ENCODE results near the gene ANKRD6. TPM values are rescaled to one million over a fixed set of nuclear protein-coding genes. Genes with fewer than 3 reads are reported as not detected.

Gene ANKRD6
- total and polyA plus RNA-seq, 3 donors from 2014 or later: 20.9 to 52.8 (median 29.8) TPM

- no peaks in the 10 kb centered on the region for H3K36me3 ChIP-seq (ENCODE audit: low read depth, missing control alignments)
- no peak for TF ChIP-seq POLR2A (IDR thresholded peaks at IDR 0.05)
- no peak for TF ChIP-seq CTCF (IDR thresholded peaks at IDR 0.05)
- DNase-seq: no peak
- intact Hi-C loops (cut with DNase I; ENCODE audit: low total_unique reads): no loop called here
- H3K27ac ChIP-seq: no peak overlapping the region
- H3K9me3 ChIP-seq: no peaks in the 10 kb centered on the region
- WGBS, 2 donors: 98 to 100% methylated on average over 1 to 2 of the region's 2 CpGs
- H3K27me3 ChIP-seq: no peaks in the 10 kb centered on the region
- no peaks in the 10 kb centered on the region for H3K4me1 ChIP-seq
- H3K4me3 ChIP-seq: no peak overlapping the region
Observed at GRCh38 chr6:89526563-89526869, 93.6 kb downstream of the ANKRD6 start.

DNA sequence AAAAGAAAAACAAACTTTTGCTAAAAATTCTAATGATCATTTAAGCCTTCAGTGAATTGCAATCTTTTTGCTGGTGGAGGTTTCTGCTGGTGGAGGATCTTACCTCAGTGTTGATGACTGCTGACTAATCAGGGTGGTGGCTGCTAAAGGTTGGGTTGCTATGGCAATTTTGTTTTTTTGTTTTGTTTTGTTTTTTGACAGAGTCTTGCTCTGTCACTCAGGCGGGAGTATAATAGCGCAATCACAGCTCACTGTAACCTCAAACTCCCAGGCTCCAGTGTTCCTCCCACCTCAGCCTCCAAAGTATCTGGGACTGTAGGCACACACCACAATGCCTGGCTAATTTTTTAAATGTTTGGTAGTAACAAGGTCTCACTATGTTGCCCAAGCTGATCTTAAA, 94.7 kb downstream of the ANKRD6 start:
- TF ChIP-seq CTCF (IDR thresholded peaks at IDR 0.05) (no peak), POLR2A (IDR thresholded peaks at IDR 0.05) (no peak)
- no peaks in the 10 kb centered on the region for H3K27me3 ChIP-seq
- intact Hi-C loops (cut with DNase I; ENCODE audit: low total_unique reads): no loop called here
- H3K4me1 ChIP-seq: no peaks in the 10 kb centered on the region
- H3K36me3 ChIP-seq (ENCODE audit: low read depth, missing control alignments): no peaks in the 10 kb centered on the region
- no peak for DNase-seq
- no peak overlapping the region for H3K4me3 ChIP-seq
- H3K27ac ChIP-seq: no peak overlapping the region
- H3K9me3 ChIP-seq: no peaks in the 10 kb centered on the region
- WGBS, 2 donors: 92 to 100% methylated on average over 2 of the region's 2 CpGs

GRCh38 chr6:89528866-89529265, 95.9 kb downstream of the ANKRD6 start:
- Histone ChIP-seq H3K27me3 (no peaks in the 10 kb centered on the region), H3K36me3 (ENCODE audit: low read depth, missing control alignments) (no peaks in the 10 kb centered on the region), H3K4me1 (no peaks in the 10 kb centered on the region), H3K4me3 (no peak overlapping the region), H3K9me3 (no peaks in the 10 kb centered on the region), H3K27ac (no peak overlapping the region)
- intact Hi-C loops (cut with DNase I; ENCODE audit: low total_unique reads): no loop called here
- no peak for TF ChIP-seq POLR2A (IDR thresholded peaks at IDR 0.05)
- DNase-seq: no peak

DNA sequence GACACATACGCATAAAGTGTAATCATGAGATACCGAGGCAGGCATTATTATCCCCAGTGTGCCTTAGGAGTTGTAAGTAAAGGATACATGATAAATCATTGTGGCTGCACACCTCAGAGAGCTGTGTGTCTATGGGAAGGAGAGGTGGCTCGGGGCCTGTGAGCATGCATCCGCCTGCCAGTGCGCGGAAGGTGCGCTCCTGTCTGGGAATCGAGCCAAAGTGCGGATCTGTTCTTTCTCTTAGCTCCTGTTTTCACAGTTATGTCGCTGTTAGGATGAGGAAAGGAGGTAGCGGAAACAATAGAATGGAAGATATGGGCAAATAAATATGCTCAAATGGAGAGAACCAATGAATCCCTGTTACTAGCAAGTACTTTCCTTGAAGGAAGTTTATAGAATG, 98.0 kb downstream of the ANKRD6 start:
- no peak for DNase-seq
- H3K27ac ChIP-seq: no peak overlapping the region

DNA sequence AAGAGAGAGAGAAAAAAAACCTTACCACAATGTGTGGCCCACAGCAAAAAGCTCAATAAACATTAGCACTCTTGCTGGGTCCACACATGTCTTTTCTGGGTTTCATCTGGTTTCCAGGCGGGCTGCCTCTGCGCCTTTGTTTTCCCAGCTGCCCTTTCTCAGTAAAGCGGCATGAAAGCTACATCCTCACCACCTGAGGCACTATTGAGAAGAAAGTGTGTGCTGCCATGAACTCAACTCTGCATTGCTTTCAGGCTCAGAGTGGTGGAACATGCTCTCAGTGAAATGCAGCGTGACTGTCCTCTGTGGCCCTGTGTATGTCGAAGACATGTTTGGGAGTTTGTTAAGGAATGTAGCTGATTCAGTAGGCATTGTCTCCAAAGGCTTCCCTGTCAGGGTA, 103.3 kb downstream of the ANKRD6 start:
- Histone ChIP-seq H3K36me3 (ENCODE audit: low read depth, missing control alignments) (no peaks in the 10 kb centered on the region), H3K4me3 (no peak overlapping the region), H3K27ac (no peak overlapping the region), H3K9me3 (no peaks in the 10 kb centered on the region), H3K27me3 (no peaks in the 10 kb centered on the region), H3K4me1 (no peaks in the 10 kb centered on the region)
- TF ChIP-seq POLR2A (IDR thresholded peaks at IDR 0.05): no peak
- no peak for TF ChIP-seq CTCF (IDR thresholded peaks at IDR 0.05)
- DNase-seq: no peak
- intact Hi-C loops (cut with DNase I; ENCODE audit: low total_unique reads): no loop called here
- WGBS, 2 donors: 86 to 90% methylated on average over 5 of the region's 5 CpGs

More for the DNA sequence above, 98.0 kb downstream of the ANKRD6 start:
- Histone ChIP-seq H3K4me1 (no peaks in the 10 kb centered on the region), H3K9me3 (no peaks in the 10 kb centered on the region), H3K4me3 (no peak overlapping the region), H3K27me3 (no peaks in the 10 kb centered on the region), H3K36me3 (ENCODE audit: low read depth, missing control alignments) (no peaks in the 10 kb centered on the region)
- intact Hi-C loops (cut with DNase I; ENCODE audit: low total_unique reads): no loop called here
- WGBS, 2 donors: 90 to 95% methylated on average over 11 of the region's 11 CpGs
- TF ChIP-seq POLR2A (IDR thresholded peaks at IDR 0.05): no peak
- no peak for TF ChIP-seq CTCF (IDR thresholded peaks at IDR 0.05)
